Right hindlimb (tissue), 1 donor: ENCODE data around the gene HIVEP3.
A peak's percentile ranks its signal among the peaks of the same experiment; 100 is the strongest.

ENCODE experiments used
- DNase-seq: peaks from one replicate; pipeline ENCODE4 v3.0.0-alpha.2; 2018

Gene HIVEP3

GRCh38 chr1:41920658-41921057, 1.9 kb upstream of the HIVEP3 start:
- no peak for DNase-seq

GRCh38 chr1:41919764-41920397, 1.2 kb upstream of the HIVEP3 start:
- DNase-seq = no peak

- no peak for DNase-seq
Measured at GRCh38 chr1:41919131-41919530, 409 bp upstream of the HIVEP3 start.

- DNase-seq = peak; percentile 37
Measured at GRCh38 chr1:41917835-41918449, 780 bp downstream of the HIVEP3 start.

GRCh38 chr1:41917076-41917475, 1.6 kb downstream of the HIVEP3 start:
- DNase-seq = no peak

GRCh38 chr1:41915786-41916571, 2.7 kb downstream of the HIVEP3 start:
- no peak for DNase-seq

GRCh38 chr1:41914516-41914915, 4.2 kb downstream of the HIVEP3 start:
- DNase-seq = no peak

- no peak for DNase-seq
Measured at GRCh38 chr1:41913014-41913413, 5.7 kb downstream of the HIVEP3 start.

- no peak for DNase-seq
Measured at GRCh38 chr1:41908288-41908895, 10.3 kb downstream of the HIVEP3 start.

GRCh38 chr1:41907446-41907845, 11.3 kb downstream of the HIVEP3 start:
- no peak for DNase-seq

- DNase-seq = no peak
Measured at GRCh38 chr1:41906943-41907342, 11.8 kb downstream of the HIVEP3 start.

- no peak for DNase-seq
Measured at GRCh38 chr1:41905093-41905675, 13.5 kb downstream of the HIVEP3 start.

- DNase-seq = no peak
Measured at GRCh38 chr1:41902664-41903063, 16.1 kb downstream of the HIVEP3 start.

- DNase-seq = no peak
Measured at GRCh38 chr1:41902159-41902577, 16.6 kb downstream of the HIVEP3 start.

GRCh38 chr1:41901551-41901950, 17.2 kb downstream of the HIVEP3 start:
- DNase-seq = no peak

- no peak for DNase-seq
Measured at GRCh38 chr1:41900603-41901444, 17.9 kb downstream of the HIVEP3 start.

GRCh38 chr1:41898191-41898713, 20.5 kb downstream of the HIVEP3 start:
- no peak for DNase-seq

- DNase-seq = no peak
Measured at GRCh38 chr1:41895552-41895951, 23.2 kb downstream of the HIVEP3 start.

GRCh38 chr1:41894808-41895483, 23.8 kb downstream of the HIVEP3 start:
- no peak for DNase-seq

GRCh38 chr1:41894101-41894807, 24.5 kb downstream of the HIVEP3 start:
- no peak for DNase-seq

GRCh38 chr1:41892301-41892781, 26.4 kb downstream of the HIVEP3 start:
- DNase-seq = no peak
